H1 (cell line): ENCODE results near the gene CSRP1.
A peak's percentile ranks its signal among the peaks of the same experiment; 100 is the strongest.

Experiments used
- CTCF ChIP-seq, 3 experiments: IDR thresholded peaks; 1 replicate in 2 of 3; 2 replicates in 1 of 3; pipeline versions ENCODE4 v1.5.1 to v1.6.1; 2011; ENCODE audit warnings: low read length in 3 of 3, mild to moderate bottlenecking in 3 of 3, inconsistent platforms in 2 of 3, low read depth in 1 of 3, moderate library complexity in 1 of 3; ENCODE audit not compliant: insufficient read depth in 1 of 3; ENCODE audit errors: control extremely low read depth in 1 of 3
- EZH2 ChIP-seq: fragments of 200-600 bp; sonication (generic); IDR thresholded peaks from 2 replicates; pipeline ENCODE4 v1.7.1; 2012; ENCODE audit warnings: low read depth, mild to moderate bottlenecking, moderate library complexity, low read length, inconsistent platforms; ENCODE audit not compliant: severe bottlenecking
- GABPA ChIP-seq: IDR thresholded peaks from 2 replicates; pipeline ENCODE4 v1.6.1; 2011; ENCODE audit warnings: mild to moderate bottlenecking, low read length, moderate library complexity, borderline replicate concordance; ENCODE audit not compliant: insufficient read depth
- RAD21 ChIP-seq, 2 experiments: IDR thresholded peaks in 1 of 2; conservative IDR thresholded peaks in 1 of 2; 2 replicates each; pipeline ENCODE4 v1.6.1; 2011; ENCODE audit warnings: low read depth in 2 of 2, low read length in 2 of 2, improper control_type of control experiment in 1 of 2, inconsistent platforms in 1 of 2, mild to moderate bottlenecking in 1 of 2, moderate library complexity in 1 of 2
- RXRA ChIP-seq: IDR thresholded peaks from 2 replicates; pipeline ENCODE4 v1.6.1; 2011; ENCODE audit warnings: low read depth, mild to moderate bottlenecking, low read length, moderate library complexity; ENCODE audit not compliant: insufficient read depth
- SP2 ChIP-seq: IDR thresholded peaks from 2 replicates; pipeline ENCODE4 v1.6.1; 2012; ENCODE audit warnings: mild to moderate bottlenecking, low read length, inconsistent platforms
- SUZ12 ChIP-seq: fragments of 200-600 bp; sonication (generic); IDR thresholded peaks from 2 replicates; pipeline ENCODE4 v1.6.1; 2012; ENCODE audit warnings: mild to moderate bottlenecking, inconsistent platforms, low read length, moderate library complexity, mixed read lengths
- TBP ChIP-seq: IDR thresholded peaks from 2 replicates; pipeline ENCODE4 v1.6.1; 2011; ENCODE audit warnings: low read depth, low read length, improper control_type of control experiment
- TF ChIP-seq, protein P1 (sequence below): IDR thresholded peaks from 2 replicates; pipeline ENCODE4 v1.6.1; 2012; ENCODE audit warnings: low read length, inconsistent platforms

DNA sequence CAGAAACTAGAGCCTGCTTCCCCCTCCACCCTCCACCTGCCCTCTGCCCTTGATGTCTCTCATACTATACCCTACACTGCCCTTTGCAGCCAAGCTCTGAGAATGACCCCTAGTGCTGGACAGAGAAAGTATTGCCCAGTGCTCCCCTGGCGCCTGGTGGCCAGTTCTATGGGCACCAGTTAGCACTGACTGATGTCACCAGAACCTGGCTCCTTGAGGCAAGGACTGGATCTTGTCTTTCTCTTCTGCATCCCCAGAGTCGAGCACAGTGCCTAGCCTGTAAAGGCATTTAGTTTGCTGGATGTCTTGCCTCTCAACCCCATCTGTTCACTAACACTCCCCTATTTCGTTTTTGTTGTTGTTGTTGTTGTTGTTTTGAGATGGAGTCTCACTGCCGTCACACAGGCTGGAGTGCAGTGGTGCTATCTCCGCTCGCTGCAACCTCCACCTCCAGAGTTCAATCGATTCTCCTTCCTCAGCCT is 43.8 kb downstream of the CSRP1 start:
- no peak for TF ChIP-seq SP2
- no peak for TF ChIP-seq EZH2
- TF ChIP-seq CTCF (IDR thresholded peaks at IDR 0.05; ENCODE audit: control extremely low read depth in 1 of 3, insufficient read depth in 1 of 3, low read depth in 1 of 3, low read length in 3 of 3): peak; percentile 52 to 91 (median 68)
- TF ChIP-seq GABPA: no peak
- no peak for TF ChIP-seq TBP
- TF ChIP-seq SUZ12: no peak
- no peak for TF ChIP-seq RXRA
- TF ChIP-seq, protein P1, sequence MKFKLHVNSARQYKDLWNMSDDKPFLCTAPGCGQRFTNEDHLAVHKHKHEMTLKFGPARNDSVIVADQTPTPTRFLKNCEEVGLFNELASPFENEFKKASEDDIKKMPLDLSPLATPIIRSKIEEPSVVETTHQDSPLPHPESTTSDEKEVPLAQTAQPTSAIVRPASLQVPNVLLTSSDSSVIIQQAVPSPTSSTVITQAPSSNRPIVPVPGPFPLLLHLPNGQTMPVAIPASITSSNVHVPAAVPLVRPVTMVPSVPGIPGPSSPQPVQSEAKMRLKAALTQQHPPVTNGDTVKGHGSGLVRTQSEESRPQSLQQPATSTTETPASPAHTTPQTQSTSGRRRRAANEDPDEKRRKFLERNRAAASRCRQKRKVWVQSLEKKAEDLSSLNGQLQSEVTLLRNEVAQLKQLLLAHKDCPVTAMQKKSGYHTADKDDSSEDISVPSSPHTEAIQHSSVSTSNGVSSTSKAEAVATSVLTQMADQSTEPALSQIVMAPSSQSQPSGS: 0 out of 2 replicates have a peak, but pooled peaks have one; percentile 25
- peak; percentile 44 to 60 for TF ChIP-seq RAD21 (IDR thresholded peaks at IDR 0.05 in 1 of 2, conservative IDR thresholded peaks at IDR 0.05 in 1 of 2; ENCODE audit: low read depth in 2 of 2, low read length in 2 of 2)
